ENCODE results near the gene GRID1. TPM values are rescaled to one million over a fixed set of nuclear protein-coding genes. Genes with fewer than 3 reads are reported as not detected.

GRID1 gene
- polyA plus RNA-seq, 1 donor (not counting 4 experiments of a cell fraction or from before 2014, with no cell fraction given), result 0.01 TPM

- H3K9me1 ChIP-seq (ENCODE audit: control insufficient read depth, extremely low read depth, insufficient read depth, low read length), result no peaks in the 10 kb centered on the region
- TF ChIP-seq CTCF (optimal IDR thresholded peaks at IDR 0.05 in 1 of 3, IDR thresholded peaks at IDR 0.05 in 1 of 3, conservative IDR thresholded peaks at IDR 0.05 in 1 of 3; ENCODE audit: extremely low read depth in 1 of 3, insufficient read depth in 2 of 3, low read length in 3 of 3) (no peak), EZH2 (IDR thresholded peaks at IDR 0.05; ENCODE audit: low read length) (no peak)
- no peaks in the 10 kb centered on the region for H3K4me1 ChIP-seq (ENCODE audit: control insufficient read depth, extremely low read depth, insufficient read depth, low read length)
- no peaks in the 10 kb centered on the region for H3K79me2 ChIP-seq (ENCODE audit: control insufficient read depth, insufficient read depth, low read length)
- no peak overlapping the region for H3K9ac ChIP-seq (ENCODE audit: control insufficient read depth, extremely low read depth, insufficient read depth, low read length)
- H3K36me3 ChIP-seq (ENCODE audit: control insufficient read depth in 2 of 2, extremely low read depth in 1 of 2, insufficient read depth in 2 of 2, low read length in 2 of 2), result no peaks in the 10 kb centered on the region
- FAIRE-seq, result no peak
- dilution Hi-C loops (cut with MboI; ENCODE audit: extremely low pct_ligation_motif_present, low sequenced_read_pairs), result no loop called here
- H2AFZ ChIP-seq (ENCODE audit: control insufficient read depth, low read length), result no peak overlapping the region
- H4K20me1 ChIP-seq (ENCODE audit: control insufficient read depth, extremely low read depth, insufficient read depth, low read length), result no peaks in the 10 kb centered on the region
- no peak overlapping the region for H3K4me2 ChIP-seq (ENCODE audit: control insufficient read depth, extremely low read depth, insufficient read depth, low read depth, low read length)
- H3K27ac ChIP-seq (ENCODE audit: control insufficient read depth, insufficient read depth, low read length), result no peak overlapping the region
- no peaks in the 10 kb centered on the region for H3K27me3 ChIP-seq (ENCODE audit: control insufficient read depth, extremely low read depth, insufficient read depth, low read length)
- no peak for DNase-seq (ENCODE audit: low read depth, low spot score)
- H3K9me3 ChIP-seq (ENCODE audit: control insufficient read depth, low read depth, low read length), result no peaks in the 10 kb centered on the region
- H3K4me3 ChIP-seq (ENCODE audit: control insufficient read depth in 2 of 3, extremely low read depth in 1 of 3, insufficient read depth in 2 of 3, low read depth in 1 of 3, low read length in 3 of 3), result no peak overlapping the region
Observed at GRCh38 chr10:86087716-86088115, 278.9 kb downstream of the GRID1 start.

GRCh38 chr10:86086418-86086817 lies 280.2 kb downstream of the GRID1 start:
- no peaks in the 10 kb centered on the region for H3K9me3 ChIP-seq (ENCODE audit: control insufficient read depth, low read depth, low read length)

More at GRCh38 chr10:86086418-86086817, 280.2 kb downstream of the GRID1 start:
- Histone ChIP-seq H3K9me1 (ENCODE audit: control insufficient read depth, extremely low read depth, insufficient read depth, low read length) (no peaks in the 10 kb centered on the region), H3K27ac (ENCODE audit: control insufficient read depth, insufficient read depth, low read length) (no peak overlapping the region), H3K79me2 (ENCODE audit: control insufficient read depth, insufficient read depth, low read length) (no peaks in the 10 kb centered on the region), H2AFZ (ENCODE audit: control insufficient read depth, low read length) (no peak overlapping the region), H3K36me3 (ENCODE audit: control insufficient read depth in 2 of 2, extremely low read depth in 1 of 2, insufficient read depth in 2 of 2, low read length in 2 of 2) (no peaks in the 10 kb centered on the region), H3K4me3 (ENCODE audit: control insufficient read depth in 2 of 3, extremely low read depth in 1 of 3, insufficient read depth in 2 of 3, low read depth in 1 of 3, low read length in 3 of 3) (no peak overlapping the region), H3K9ac (ENCODE audit: control insufficient read depth, extremely low read depth, insufficient read depth, low read length) (no peak overlapping the region), H4K20me1 (ENCODE audit: control insufficient read depth, extremely low read depth, insufficient read depth, low read length) (no peaks in the 10 kb centered on the region), H3K4me2 (ENCODE audit: control insufficient read depth, extremely low read depth, insufficient read depth, low read depth, low read length) (no peak overlapping the region), H3K27me3 (ENCODE audit: control insufficient read depth, extremely low read depth, insufficient read depth, low read length) (no peaks in the 10 kb centered on the region), H3K4me1 (ENCODE audit: control insufficient read depth, extremely low read depth, insufficient read depth, low read length) (no peaks in the 10 kb centered on the region)
- TF ChIP-seq CTCF (optimal IDR thresholded peaks at IDR 0.05 in 1 of 3, IDR thresholded peaks at IDR 0.05 in 1 of 3, conservative IDR thresholded peaks at IDR 0.05 in 1 of 3; ENCODE audit: extremely low read depth in 1 of 3, insufficient read depth in 2 of 3, low read length in 3 of 3), result no peak
- no peak for TF ChIP-seq EZH2 (IDR thresholded peaks at IDR 0.05; ENCODE audit: low read length)
- DNase-seq (ENCODE audit: low read depth, low spot score), result no peak
- FAIRE-seq, result no peak
- dilution Hi-C loops (cut with MboI; ENCODE audit: extremely low pct_ligation_motif_present, low sequenced_read_pairs), result no loop called here
